ENCODE measurements around the gene CLEC6A. TPM values are rescaled to one million over a fixed set of nuclear protein-coding genes. Genes with fewer than 3 reads are reported as not detected.
"Not testable (repeated sequence)": the region's sequence is repeated elsewhere in the genome, so short reads cannot be mapped to it uniquely, and the experiment has no call there.

CLEC6A gene
- polyA plus RNA-seq (2011; rRNA removed): not detected in 2 replicates
- polyA minus RNA-seq (2011; rRNA and poly(A)+ RNA removed): not detected in 2 replicates

GRCh38 chr12:8455727-8456360 is at the start of gene CLEC6A:
TSS of gene CLEC6A (plus strand) at chr12:8455962. CDS start at chr12:8456112, 150 bp downstream.
- H3K27me3 ChIP-seq (ENCODE audit: control insufficient read depth, insufficient read depth, low read length): no peaks in the 10 kb centered on the region
- no peak for TF ChIP-seq CTCF (IDR thresholded peaks at IDR 0.05; ENCODE audit: low read depth, low read length)
- H3K27ac ChIP-seq (ENCODE audit: low read depth, low read length): no peak within 1 kb of the TSS
- DNase-seq (ENCODE audit: low read depth, low spot score): no peak
- CTCF ChIA-PET: no interaction called here
- POLR2A ChIA-PET: no interaction called here
- no peak within 1 kb of the TSS for H3K4me3 ChIP-seq (ENCODE audit: low read depth, low read length)
- H3K9me3 ChIP-seq (ENCODE audit: control insufficient read depth, insufficient read depth, low read length): no peaks in the 10 kb centered on the region

GRCh38 chr12:8419576-8419975 is 36.2 kb upstream of the CLEC6A start:
- H3K9me3 ChIP-seq (ENCODE audit: control insufficient read depth, insufficient read depth, low read length); POLR2A ChIA-PET; CTCF ChIA-PET; H3K27me3 ChIP-seq (ENCODE audit: control insufficient read depth, insufficient read depth, low read length); DNase-seq (ENCODE audit: low read depth, low spot score); H3K4me3 ChIP-seq (ENCODE audit: low read depth, low read length); H3K27ac ChIP-seq (ENCODE audit: low read depth, low read length): not testable (repeated sequence)

- ChIA-PET POLR2A (no interaction called here), CTCF (no interaction called here)
These were observed 35.3 kb upstream of the CLEC6A start for GRCh38 chr12:8420506-8420905.

GRCh38 chr12:8444536-8445278 is 11.1 kb upstream of the CLEC6A start:
- POLR2A ChIA-PET; H3K27ac ChIP-seq (ENCODE audit: low read depth, low read length); CTCF ChIA-PET; H3K27me3 ChIP-seq (ENCODE audit: control insufficient read depth, insufficient read depth, low read length); DNase-seq (ENCODE audit: low read depth, low spot score); H3K4me3 ChIP-seq (ENCODE audit: low read depth, low read length); H3K9me3 ChIP-seq (ENCODE audit: control insufficient read depth, insufficient read depth, low read length): not testable (repeated sequence)

More at GRCh38 chr12:8420506-8420905, 35.3 kb upstream of the CLEC6A start:
- no peak for DNase-seq (ENCODE audit: low read depth, low spot score)
- H3K27me3 ChIP-seq (ENCODE audit: control insufficient read depth, insufficient read depth, low read length): no peaks in the 10 kb centered on the region
- no peak overlapping the region for H3K27ac ChIP-seq (ENCODE audit: low read depth, low read length)
- no peak overlapping the region for H3K4me3 ChIP-seq (ENCODE audit: low read depth, low read length)
- peaks cover 5% of the 10 kb centered on the region; the same call in 1 of the 2 replicates for H3K9me3 ChIP-seq (ENCODE audit: control insufficient read depth, insufficient read depth, low read length)
- TF ChIP-seq CTCF (IDR thresholded peaks at IDR 0.05; ENCODE audit: low read depth, low read length): no peak

- CTCF ChIA-PET: no interaction called here
- H3K27ac ChIP-seq (ENCODE audit: low read depth, low read length): no peak overlapping the region
These were observed 10.0 kb upstream of the CLEC6A start for GRCh38 chr12:8445731-8446130.

More at GRCh38 chr12:8445731-8446130, 10.0 kb upstream of the CLEC6A start:
- POLR2A ChIA-PET: no interaction called here
- no peak for TF ChIP-seq CTCF (IDR thresholded peaks at IDR 0.05; ENCODE audit: low read depth, low read length)
- Histone ChIP-seq H3K9me3 (ENCODE audit: control insufficient read depth, insufficient read depth, low read length) (peaks cover 4% of the 10 kb centered on the region; the same call in 1 of the 2 replicates), H3K27me3 (ENCODE audit: control insufficient read depth, insufficient read depth, low read length) (no peaks in the 10 kb centered on the region), H3K4me3 (ENCODE audit: low read depth, low read length) (no peak overlapping the region)
- no peak for DNase-seq (ENCODE audit: low read depth, low spot score)

Measured in AG04450 (cell line).